LNCaP clone FGC (cell line): ENCODE measurements around the gene PABPN1L.
A peak's percentile ranks its signal among the peaks of the same experiment; 100 is the strongest.

Source experiments
- DNase-seq: peaks from one replicate; pipeline ENCODE4 v3.0.0-alpha.2; 2011; ENCODE audit warnings: low read depth
- H3K4me3 ChIP-seq: 2 replicates; pipeline ENCODE4 v1.5.1; 2011; ENCODE audit warnings: mild to moderate bottlenecking, low read depth, low read length, control low read depth
- TF ChIP-seq, protein P1 (sequence below): IDR thresholded peaks from 2 replicates; pipeline ENCODE4 v1.5.1; 2012; ENCODE audit warnings: mild to moderate bottlenecking; ENCODE audit not compliant: control insufficient read depth, insufficient read depth; ENCODE audit errors: extremely low read depth

PABPN1L gene

DNA sequence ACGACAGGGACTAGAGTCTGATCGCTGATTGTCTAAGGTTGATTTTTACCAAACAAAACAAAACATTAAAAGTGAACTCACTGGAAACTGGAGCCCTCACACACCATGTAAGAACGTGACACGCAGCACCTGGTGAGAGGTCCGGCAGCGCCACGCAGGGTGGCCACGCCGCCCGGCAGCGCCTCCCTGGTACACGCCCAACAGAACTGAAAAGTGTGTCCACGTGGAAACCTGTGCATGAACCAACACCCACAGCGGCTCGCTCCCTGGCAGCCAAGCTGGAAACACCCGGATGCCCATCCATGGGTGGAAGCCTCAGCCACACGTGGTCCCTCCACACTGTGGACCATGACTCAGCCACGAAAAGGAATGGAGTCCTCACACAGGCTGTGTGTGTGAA, 18.8 kb downstream of the PABPN1L start:
- TF ChIP-seq, protein P1, sequence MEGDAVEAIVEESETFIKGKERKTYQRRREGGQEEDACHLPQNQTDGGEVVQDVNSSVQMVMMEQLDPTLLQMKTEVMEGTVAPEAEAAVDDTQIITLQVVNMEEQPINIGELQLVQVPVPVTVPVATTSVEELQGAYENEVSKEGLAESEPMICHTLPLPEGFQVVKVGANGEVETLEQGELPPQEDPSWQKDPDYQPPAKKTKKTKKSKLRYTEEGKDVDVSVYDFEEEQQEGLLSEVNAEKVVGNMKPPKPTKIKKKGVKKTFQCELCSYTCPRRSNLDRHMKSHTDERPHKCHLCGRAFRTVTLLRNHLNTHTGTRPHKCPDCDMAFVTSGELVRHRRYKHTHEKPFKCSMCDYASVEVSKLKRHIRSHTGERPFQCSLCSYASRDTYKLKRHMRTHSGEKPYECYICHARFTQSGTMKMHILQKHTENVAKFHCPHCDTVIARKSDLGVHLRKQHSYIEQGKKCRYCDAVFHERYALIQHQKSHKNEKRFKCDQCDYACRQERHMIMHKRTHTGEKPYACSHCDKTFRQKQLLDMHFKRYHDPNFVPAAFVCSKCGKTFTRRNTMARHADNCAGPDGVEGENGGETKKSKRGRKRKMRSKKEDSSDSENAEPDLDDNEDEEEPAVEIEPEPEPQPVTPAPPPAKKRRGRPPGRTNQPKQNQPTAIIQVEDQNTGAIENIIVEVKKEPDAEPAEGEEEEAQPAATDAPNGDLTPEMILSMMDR: no peak
- H3K4me3 ChIP-seq: no peak overlapping the region
- no peak for DNase-seq

DNA sequence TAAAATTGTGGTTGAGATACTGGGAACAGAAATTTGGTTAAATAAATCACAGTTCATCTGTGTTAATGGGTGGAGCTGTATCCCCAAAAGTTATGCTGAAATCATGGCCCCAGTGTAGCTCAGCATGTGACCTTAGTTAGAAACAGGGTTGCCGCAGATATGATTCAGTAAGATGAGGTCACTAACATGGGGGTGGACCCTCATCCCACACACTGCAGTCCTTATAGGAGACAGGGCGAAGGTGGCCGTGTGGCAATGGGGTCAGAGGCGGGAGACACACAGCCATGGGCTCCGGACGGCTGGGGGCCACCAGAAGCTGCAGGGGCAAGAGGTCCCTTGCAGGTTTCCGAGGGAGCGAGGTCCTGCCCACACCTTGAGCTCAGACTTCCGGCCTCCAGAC, 20.4 kb downstream of the PABPN1L start:
- no peak overlapping the region for H3K4me3 ChIP-seq
- TF ChIP-seq, protein P1: no peak
- DNase-seq: no peak

DNA sequence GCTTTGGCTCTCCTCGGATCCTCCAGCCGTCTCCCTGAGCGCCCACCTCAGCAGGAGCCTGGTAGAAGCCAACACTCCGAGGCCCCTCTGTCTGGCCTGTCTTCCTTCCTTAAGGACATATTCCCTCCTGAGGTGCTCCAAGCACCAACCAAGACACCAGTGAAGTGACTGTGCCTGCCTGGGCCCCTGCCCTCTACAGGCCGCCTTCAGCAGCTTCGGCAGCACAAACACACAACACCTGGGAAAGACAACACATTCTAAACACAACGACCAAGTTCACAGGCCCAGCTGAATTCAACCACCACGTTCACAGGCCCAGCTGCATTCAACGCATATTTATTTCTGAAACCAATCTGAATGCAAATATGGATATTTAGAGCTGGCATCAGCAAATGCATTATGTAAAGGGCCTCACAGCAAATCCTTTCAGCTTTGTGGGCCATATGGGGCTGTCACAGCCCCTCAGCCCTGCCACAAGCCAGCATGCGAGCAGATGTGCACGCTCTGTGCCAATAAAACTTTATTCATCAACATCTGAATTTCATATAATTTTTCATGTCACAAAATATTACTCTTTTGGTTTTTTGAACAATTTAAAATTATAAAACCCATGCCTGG, 21.9 kb downstream of the PABPN1L start:
- TF ChIP-seq, protein P1: peak; percentile 56
- H3K4me3 ChIP-seq: no peak overlapping the region
- no peak for DNase-seq

DNA sequence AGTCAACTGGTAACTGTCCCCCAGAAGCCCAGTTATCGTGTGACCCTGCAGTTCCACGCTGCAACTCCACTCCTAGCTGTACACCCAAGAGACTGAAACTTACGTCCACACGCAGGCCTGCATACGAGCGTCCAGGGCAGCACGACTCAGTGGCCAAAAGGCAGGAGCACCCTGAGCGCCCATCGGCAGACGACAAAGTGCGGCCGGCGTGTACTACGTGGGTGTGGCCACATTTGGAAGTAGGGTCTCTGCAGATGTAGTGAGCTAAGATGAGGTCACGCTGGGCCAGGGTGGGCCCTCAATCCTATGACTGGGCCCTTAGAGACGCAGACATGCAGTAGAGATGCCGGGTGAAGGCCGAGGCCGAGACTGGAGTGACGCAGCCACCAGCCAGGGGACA, 23.2 kb downstream of the PABPN1L start:
- no peak for DNase-seq

DNA sequence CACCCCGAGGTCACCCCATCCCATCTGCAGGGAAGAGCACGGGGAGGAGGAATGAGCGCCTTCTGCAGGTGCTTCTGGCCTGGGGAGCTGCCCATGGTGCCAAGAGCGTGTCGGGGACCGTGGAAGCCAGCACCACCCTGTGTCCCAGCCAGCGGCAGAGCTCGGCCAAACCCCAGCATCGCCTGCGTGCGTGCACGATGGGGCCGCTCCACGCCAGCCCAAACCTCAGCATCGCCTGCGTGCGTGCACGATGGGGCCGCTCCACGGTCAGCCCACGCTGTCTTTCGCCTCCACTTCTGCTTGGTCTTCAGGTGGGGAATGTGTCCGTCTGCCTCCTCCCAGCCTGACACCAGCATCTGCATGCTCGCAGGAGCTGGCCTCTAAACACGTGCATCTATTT, 23.7 kb downstream of the PABPN1L start:
- TF ChIP-seq, protein P1: no peak
- no peak overlapping the region for H3K4me3 ChIP-seq
- no peak for DNase-seq

More for the DNA sequence above, 23.2 kb downstream of the PABPN1L start:
- TF ChIP-seq, protein P1: no peak
- no peak overlapping the region for H3K4me3 ChIP-seq

DNA sequence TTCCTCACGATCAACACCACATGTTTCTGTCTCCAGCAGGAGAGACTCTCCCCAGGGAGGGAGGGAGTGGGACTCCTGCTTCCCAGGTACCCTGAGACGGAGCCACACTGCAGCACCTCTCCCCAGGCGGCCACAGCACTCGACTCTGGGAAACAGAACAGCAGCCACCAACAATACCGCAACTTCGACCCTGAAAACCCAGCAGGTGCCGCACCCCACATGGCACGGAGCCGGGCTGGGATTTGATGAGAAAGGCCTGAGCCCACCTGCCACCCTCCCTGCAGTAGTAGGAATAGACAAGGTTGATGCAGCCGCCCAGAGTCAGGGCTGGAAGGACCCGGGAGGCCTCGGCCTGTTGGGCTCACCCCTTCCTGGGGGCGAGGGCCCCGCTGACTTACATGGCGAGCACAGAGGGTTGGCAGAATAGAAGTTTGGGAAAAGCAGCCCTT, 24.1 kb downstream of the PABPN1L start:
- no peak for DNase-seq
- no peak overlapping the region for H3K4me3 ChIP-seq
- TF ChIP-seq, protein P1: no peak
